Naive B cell (primary cell): ENCODE data around the gene SNX18. TPM values are rescaled to one million over a fixed set of nuclear protein-coding genes. Genes with fewer than 3 reads are reported as not detected.

Source experiments
- ATAC-seq, 2 donors: fragments of 150-1000 bp; cut with Tn5 transposase; 2 replicates each; pipeline ENCODE4 v1.10.0; 2021; ENCODE audit warnings: low read depth in 2 of 2, mild to moderate bottlenecking in 2 of 2, moderate library complexity in 2 of 2
- DNase-seq: peaks from one replicate; pipeline ENCODE4 v3.0.0; 2022
- H3K27ac Mint-ChIP-seq, 6 donors: one replicate each; pipeline ENCODE4 v1.8.0; 2020 to 2022; ENCODE audit warnings: mild to moderate bottlenecking in 6 of 6, mixed read lengths in 6 of 6, moderate library complexity in 5 of 6, inconsistent platforms in 2 of 6
- H3K27me3 Mint-ChIP-seq, 3 donors: one replicate each; pipeline ENCODE4 v1.8.0; 2021 to 2022; ENCODE audit warnings: mixed read lengths in 3 of 3, mild to moderate bottlenecking in 1 of 3
- H3K36me3 Mint-ChIP-seq, 2 donors: one replicate each; pipeline ENCODE4 v1.8.0; 2020 to 2022; ENCODE audit warnings: mixed read lengths in 2 of 2, inconsistent platforms in 1 of 2, mild to moderate bottlenecking in 1 of 2
- H3K4me1 Mint-ChIP-seq, 3 donors: one replicate each; pipeline ENCODE4 v1.8.0; 2020 to 2022; ENCODE audit warnings: mixed read lengths in 3 of 3, inconsistent platforms in 1 of 3, mild to moderate bottlenecking in 1 of 3, moderate library complexity in 1 of 3
- H3K4me3 Mint-ChIP-seq, 8 donors: one replicate each; pipeline ENCODE4 v1.8.0; 2020 to 2022; ENCODE audit warnings: mild to moderate bottlenecking in 8 of 8, mixed read lengths in 8 of 8, moderate library complexity in 8 of 8, inconsistent platforms in 2 of 8
- H3K9me3 Mint-ChIP-seq, 7 donors: one replicate each; pipeline ENCODE4 v1.8.0; 2020 to 2022; ENCODE audit warnings: mixed read lengths in 7 of 7, mild to moderate bottlenecking in 5 of 7, inconsistent platforms in 2 of 7, moderate library complexity in 1 of 7
- polyA plus RNA-seq, 6 donors: library from polyadenylated mRNA; unstranded; fragments of 300-500 nt; fragmentation: Illumina TruSeq; gene quantifications; one replicate each; pipeline ENCODE4 v1.2.3, GENCODE V29; 2021; ENCODE audit warnings: low read depth in 6 of 6

SNX18 gene
- polyA plus RNA-seq, 6 donors from 2014 or later: 0.74 to 10.2 (median 7.6) TPM

DNA sequence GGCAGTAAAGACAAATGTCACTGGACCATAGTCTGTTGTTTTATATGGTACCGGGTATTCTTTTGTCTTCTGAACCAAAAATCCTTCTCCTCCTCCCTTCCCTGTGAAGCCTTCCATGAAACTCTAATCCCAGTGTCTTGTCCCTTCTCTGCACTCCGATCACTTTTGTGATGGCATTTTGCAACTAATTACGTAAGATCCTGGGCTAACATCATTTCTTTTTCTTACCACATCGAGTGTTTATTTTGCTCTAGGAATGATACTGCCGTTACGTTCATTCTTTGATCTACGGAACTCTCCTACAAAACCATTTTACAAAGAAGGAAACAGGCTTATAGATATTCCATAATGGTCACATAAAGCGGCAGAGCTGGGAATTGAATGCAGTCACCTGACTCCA, 33.7 kb downstream of the SNX18 start:
- Mint-ChIP-seq H3K27ac (no peak overlapping the region), H3K36me3 (peaks cover 15 to 23% of the 10 kb centered on the region in 2 donors), H3K4me1 (peaks cover 0 to 31% (median 27%) of the 10 kb centered on the region in 3 donors), H3K27me3 (no peaks in the 10 kb centered on the region), H3K4me3 (no peak overlapping the region), H3K9me3 (peaks cover 0 to 2% (median 0%) of the 10 kb centered on the region in 7 donors)
- no peak for ATAC-seq
- no peak for DNase-seq

- Mint-ChIP-seq H3K4me3 (no peak overlapping the region), H3K9me3 (peaks cover 0 to 2% (median 0%) of the 10 kb centered on the region in 7 donors), H3K27me3 (no peaks in the 10 kb centered on the region), H3K36me3 (peaks cover 14 to 23% of the 10 kb centered on the region in 2 donors), H3K27ac (no peak overlapping the region), H3K4me1 (peaks cover 0 to 34% (median 27%) of the 10 kb centered on the region in 3 donors)
- ATAC-seq: no peak
- DNase-seq: no peak
Measured at GRCh38 chr5:54551926-54552325, 34.4 kb downstream of the SNX18 start.

DNA sequence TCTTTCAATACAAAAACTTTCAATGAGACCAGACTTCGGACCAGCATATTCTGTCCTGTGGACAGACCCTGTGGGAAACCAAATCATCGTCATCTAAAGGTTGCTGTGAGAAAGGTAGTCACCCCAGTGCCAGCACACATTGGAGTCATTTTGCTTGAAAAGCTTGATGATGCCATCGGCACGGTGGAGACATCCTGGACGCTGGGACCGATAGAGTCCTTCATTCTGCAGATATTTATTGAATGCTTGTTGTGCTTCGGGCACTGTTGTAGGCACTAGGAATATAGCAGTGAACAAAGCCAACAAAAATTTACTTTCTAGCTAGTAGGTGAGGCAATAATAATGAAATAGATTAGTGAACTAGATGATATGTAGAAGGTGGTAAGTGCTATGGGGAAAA, 34.9 kb downstream of the SNX18 start:
- Mint-ChIP-seq H3K4me3 (no peak overlapping the region), H3K27me3 (no peaks in the 10 kb centered on the region), H3K4me1 (peaks cover 0 to 34% (median 28%) of the 10 kb centered on the region in 3 donors), H3K9me3 (peaks cover 0 to 2% (median 0%) of the 10 kb centered on the region in 7 donors), H3K27ac (peak overlapping the region in 2 of 6 donors; percentile 33 to 54), H3K36me3 (peaks cover 11 to 21% of the 10 kb centered on the region in 2 donors)
- no peak for ATAC-seq
- no peak for DNase-seq

DNA sequence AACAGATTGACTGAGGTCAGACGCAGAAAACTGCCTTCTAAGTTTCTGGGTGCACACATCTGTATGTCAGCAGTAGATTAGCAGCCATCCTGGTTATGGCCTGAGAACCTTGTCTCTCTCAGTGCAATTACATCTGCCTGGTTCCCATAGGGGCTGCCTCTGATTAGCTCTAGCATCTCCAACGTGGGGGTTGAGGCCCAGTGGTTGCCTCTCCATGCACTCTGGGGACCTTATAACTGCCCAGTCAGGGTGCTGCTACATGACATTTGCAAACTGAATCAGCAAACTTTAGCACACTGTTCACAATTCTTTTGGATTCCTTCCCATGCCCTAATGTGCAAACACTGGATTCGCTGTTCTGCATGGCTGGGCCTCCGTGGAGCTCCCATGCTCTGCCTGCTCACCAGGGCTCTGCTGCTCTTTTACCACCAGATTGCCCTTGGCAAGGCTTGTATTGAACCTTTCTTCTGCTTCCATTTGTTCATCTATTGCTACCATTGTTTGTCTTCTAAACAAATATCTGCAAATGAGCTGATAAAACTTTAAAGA, 36.2 kb downstream of the SNX18 start:
- Mint-ChIP-seq H3K9me3 (peaks cover 0 to 2% (median 0%) of the 10 kb centered on the region in 7 donors), H3K27ac (peak overlapping the region in 2 of 6 donors; percentile 10 to 48), H3K36me3 (peaks cover 11 to 17% of the 10 kb centered on the region in 2 donors), H3K4me3 (no peak overlapping the region), H3K4me1 (peaks cover 5 to 37% (median 22%) of the 10 kb centered on the region in 3 donors), H3K27me3 (no peaks in the 10 kb centered on the region)
- DNase-seq (no peak), ATAC-seq (no peak)

DNA sequence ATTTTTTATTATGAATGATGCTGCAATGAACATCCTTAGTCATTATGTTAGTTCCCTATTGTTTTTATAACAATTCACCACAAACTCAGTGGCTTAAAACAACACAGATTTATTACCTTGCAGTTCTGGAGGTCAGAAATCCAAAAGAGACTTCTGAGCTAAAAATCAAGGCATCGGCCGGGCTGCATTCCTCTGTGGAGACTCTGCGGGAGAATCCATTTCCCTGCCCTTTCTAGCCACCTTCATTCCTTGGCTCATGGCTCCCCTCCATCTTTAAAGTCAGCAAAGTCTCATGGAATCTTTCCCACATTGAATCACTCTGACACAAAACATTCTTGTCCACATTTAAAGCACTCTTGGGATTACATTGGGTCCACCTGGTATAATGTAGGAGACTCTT, 38.6 kb downstream of the SNX18 start:
- Mint-ChIP-seq H3K9me3 (peaks cover 0 to 9% (median 4%) of the 10 kb centered on the region in 7 donors), H3K4me3 (no peak overlapping the region), H3K27me3 (no peaks in the 10 kb centered on the region), H3K36me3 (peaks cover 0 to 17% of the 10 kb centered on the region in 2 donors), H3K4me1 (peaks cover 15 to 41% (median 31%) of the 10 kb centered on the region in 3 donors), H3K27ac (peak overlapping the region in 1 of 6 donors; percentile 73)
- ATAC-seq: no peak
- no peak for DNase-seq

- no peak overlapping the region for H3K4me3 Mint-ChIP-seq
- DNase-seq (no peak), ATAC-seq (no peak)
- H3K36me3 Mint-ChIP-seq: peaks cover 0 to 3% of the 10 kb centered on the region in 2 donors
- H3K27me3 Mint-ChIP-seq: no peaks in the 10 kb centered on the region
- peaks cover 0 to 9% (median 4%) of the 10 kb centered on the region in 7 donors for H3K9me3 Mint-ChIP-seq
- H3K4me1 Mint-ChIP-seq: peaks cover 23 to 44% (median 31%) of the 10 kb centered on the region in 3 donors
- H3K27ac Mint-ChIP-seq: no peak overlapping the region
Measured at GRCh38 chr5:54558362-54558761, 40.8 kb downstream of the SNX18 start.

GRCh38 chr5:54561651-54562050, 44.1 kb downstream of the SNX18 start:
- Mint-ChIP-seq H3K27me3 (no peaks in the 10 kb centered on the region), H3K36me3 (peaks cover 0 to 3% of the 10 kb centered on the region in 2 donors), H3K4me1 (peaks cover 19 to 26% (median 23%) of the 10 kb centered on the region in 3 donors), H3K9me3 (peaks cover 0 to 9% (median 2%) of the 10 kb centered on the region in 7 donors), H3K27ac (no peak overlapping the region), H3K4me3 (peak overlapping the region in 1 of 8 donors; percentile 4)
- no peak for DNase-seq
- ATAC-seq: no peak

DNA sequence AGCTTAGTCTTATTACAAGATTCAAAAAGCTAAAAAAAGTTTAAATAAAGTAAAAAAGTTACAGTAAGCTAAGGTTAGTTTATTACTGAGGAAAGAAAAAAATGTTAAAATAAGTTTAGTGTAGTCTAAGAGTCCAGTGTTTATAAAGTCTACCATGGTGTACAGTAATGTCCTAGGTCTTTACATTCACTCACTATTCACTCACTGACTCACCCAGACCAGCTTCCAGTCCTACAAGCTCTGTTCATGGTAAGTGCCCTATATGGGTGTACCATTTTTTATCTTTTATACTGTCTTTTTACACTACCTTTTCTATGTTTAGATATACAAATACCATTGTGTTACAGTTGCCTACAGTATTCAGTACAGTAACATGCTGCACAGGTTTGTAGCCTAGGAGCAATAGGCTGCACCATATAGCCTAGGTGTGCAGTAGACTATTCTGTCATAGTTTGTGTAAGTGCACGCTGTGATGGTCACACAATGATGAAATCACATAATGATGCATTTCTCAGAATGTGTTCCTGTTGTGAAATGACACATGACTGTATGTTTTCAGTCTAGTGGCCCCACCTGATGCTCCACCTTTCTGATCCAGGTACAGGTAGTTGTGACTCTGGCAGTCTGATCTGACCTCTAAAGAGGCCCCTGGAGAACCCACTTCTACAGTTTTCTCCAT, 45.7 kb downstream of the SNX18 start:
- ATAC-seq (no peak), DNase-seq (no peak)
- Mint-ChIP-seq H3K4me1 (peaks cover 21 to 30% (median 28%) of the 10 kb centered on the region in 3 donors), H3K4me3 (no peak overlapping the region), H3K27ac (no peak overlapping the region), H3K27me3 (no peaks in the 10 kb centered on the region), H3K9me3 (peaks cover 0 to 9% (median 4%) of the 10 kb centered on the region in 7 donors), H3K36me3 (peaks cover 3 to 7% of the 10 kb centered on the region in 2 donors)

- Mint-ChIP-seq H3K9me3 (peaks cover 0 to 4% (median 0%) of the 10 kb centered on the region in 7 donors), H3K4me1 (peaks cover 3 to 10% (median 5%) of the 10 kb centered on the region in 3 donors), H3K27ac (no peak overlapping the region), H3K4me3 (no peak overlapping the region), H3K27me3 (no peaks in the 10 kb centered on the region), H3K36me3 (peaks cover 0 to 7% of the 10 kb centered on the region in 2 donors)
- ATAC-seq: no peak
- DNase-seq: no peak
Measured at GRCh38 chr5:54567996-54568395, 50.4 kb downstream of the SNX18 start.

- H3K9me3 Mint-ChIP-seq: peaks cover 0 to 7% (median 0%) of the 10 kb centered on the region in 7 donors
- DNase-seq: no peak
- H3K27ac Mint-ChIP-seq: peak overlapping the region in 1 of 6 donors; percentile 69
Measured at GRCh38 chr5:54570916-54571315, 53.4 kb downstream of the SNX18 start.

DNA sequence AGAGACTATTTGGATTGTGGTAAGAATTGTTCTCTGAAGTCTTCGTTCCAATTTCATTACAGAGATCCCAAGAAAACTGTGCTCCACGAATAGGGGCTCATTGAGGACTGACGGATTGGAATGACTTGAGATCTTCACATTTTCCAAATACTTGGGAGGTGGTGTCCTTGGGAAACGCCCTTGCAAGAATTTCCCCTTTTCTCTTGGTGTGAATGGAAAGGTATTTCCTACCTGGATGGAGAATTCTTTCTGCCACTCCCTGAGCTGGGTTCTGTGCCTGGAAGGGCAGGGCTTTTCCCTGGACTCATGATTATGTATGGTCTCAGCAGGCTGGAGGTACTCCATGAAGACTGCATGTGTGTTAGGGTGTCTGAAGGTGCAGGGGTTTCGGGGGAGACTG, 53.9 kb downstream of the SNX18 start:
- Mint-ChIP-seq H3K9me3 (peaks cover 0 to 7% (median 0%) of the 10 kb centered on the region in 7 donors), H3K27ac (no peak overlapping the region), H3K36me3 (peaks cover 0 to 7% of the 10 kb centered on the region in 2 donors), H3K4me3 (no peak overlapping the region), H3K27me3 (peaks cover 0 to 6% (median 0%) of the 10 kb centered on the region in 3 donors), H3K4me1 (peaks cover 13 to 15% (median 14%) of the 10 kb centered on the region in 3 donors)
- DNase-seq (no peak), ATAC-seq (no peak)

More at GRCh38 chr5:54570916-54571315, 53.4 kb downstream of the SNX18 start:
- H3K4me1 Mint-ChIP-seq: peaks cover 13 to 15% (median 13%) of the 10 kb centered on the region in 3 donors
- no peak for ATAC-seq
- peaks cover 0 to 7% of the 10 kb centered on the region in 2 donors for H3K36me3 Mint-ChIP-seq
- H3K4me3 Mint-ChIP-seq: no peak overlapping the region
- H3K27me3 Mint-ChIP-seq: peaks cover 0 to 5% (median 0%) of the 10 kb centered on the region in 3 donors

DNA sequence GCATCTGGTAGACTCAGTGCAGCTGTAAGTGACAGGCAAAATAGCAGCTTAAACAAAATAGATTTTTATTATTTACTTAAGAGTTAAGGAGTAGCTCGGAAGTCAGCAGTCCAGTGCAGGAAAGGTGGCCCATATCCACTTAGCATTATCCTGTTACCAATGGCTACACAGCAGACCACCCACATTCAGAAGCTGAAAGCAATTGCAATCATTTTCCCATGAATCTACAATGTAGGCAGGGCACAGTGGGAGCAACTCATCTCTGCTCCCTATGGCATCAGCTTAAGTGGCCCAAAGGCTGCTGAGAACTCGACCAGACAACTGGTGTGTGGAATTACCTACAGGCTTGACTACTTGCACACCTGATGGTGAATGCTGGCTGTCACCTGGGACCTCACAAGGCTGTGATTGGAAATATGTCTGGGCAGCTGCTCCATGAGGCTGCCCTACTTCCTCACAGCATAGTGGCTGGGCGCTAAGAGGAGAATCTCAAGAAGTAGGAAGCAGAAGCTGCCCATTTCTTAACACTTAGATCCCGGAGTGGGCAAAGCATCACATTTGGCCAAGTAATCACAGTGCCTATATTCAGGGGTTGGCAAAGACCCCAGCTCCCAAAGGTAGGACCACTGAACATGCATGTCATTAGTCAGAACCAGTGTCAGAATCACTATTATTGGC, 56.4 kb downstream of the SNX18 start:
- no peaks in the 10 kb centered on the region for H3K36me3 Mint-ChIP-seq
- H3K4me1 Mint-ChIP-seq: peaks cover 9 to 10% (median 10%) of the 10 kb centered on the region in 3 donors
- DNase-seq (no peak), ATAC-seq (no peak)
- peaks cover 0 to 6% (median 0%) of the 10 kb centered on the region in 3 donors for H3K27me3 Mint-ChIP-seq
- H3K4me3 Mint-ChIP-seq: no peak overlapping the region
- H3K27ac Mint-ChIP-seq: peak overlapping the region in 1 of 6 donors; percentile 82
- peaks cover 0 to 3% (median 0%) of the 10 kb centered on the region in 7 donors for H3K9me3 Mint-ChIP-seq

DNA sequence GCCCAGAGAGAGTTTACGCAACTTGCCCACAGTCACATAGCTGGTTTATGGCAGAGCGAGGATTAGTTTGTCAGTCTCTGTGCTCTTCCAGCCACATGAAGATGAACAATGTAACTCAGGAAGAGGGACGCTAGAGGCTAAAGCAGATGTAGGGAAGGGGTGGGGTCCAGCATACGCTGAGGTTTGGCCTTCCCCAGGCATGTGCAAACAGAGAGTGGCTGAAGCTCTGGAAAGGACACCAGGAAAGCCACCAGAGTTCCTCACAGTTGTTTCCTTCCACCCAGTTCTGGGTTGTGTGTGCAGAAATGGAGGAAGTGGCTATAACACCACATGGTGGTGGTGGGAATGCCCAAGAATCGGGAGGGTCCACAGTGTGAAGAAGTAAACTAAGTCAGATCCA, 60.0 kb downstream of the SNX18 start:
- peaks cover 26 to 32% (median 31%) of the 10 kb centered on the region in 3 donors for H3K4me1 Mint-ChIP-seq
- peaks cover 0 to 6% (median 0%) of the 10 kb centered on the region in 3 donors for H3K27me3 Mint-ChIP-seq
- H3K27ac Mint-ChIP-seq: no peak overlapping the region
- DNase-seq (no peak), ATAC-seq (no peak)
- H3K4me3 Mint-ChIP-seq: no peak overlapping the region
- H3K9me3 Mint-ChIP-seq: peaks cover 0 to 3% (median 0%) of the 10 kb centered on the region in 7 donors
- no peaks in the 10 kb centered on the region for H3K36me3 Mint-ChIP-seq
